KMS-11 (cell line): ENCODE data around the gene GPRC5A.

ENCODE experiments used
- H2AFZ ChIP-seq: fragments of 200-600 bp; sonication (generic); 2 replicates; pipeline ENCODE4 v1.6.1; 2016; ENCODE audit warnings: antibody characterized with exemption, mixed run types, low read depth
- H3K27ac ChIP-seq: fragments of 200-600 bp; sonication (generic); 2 replicates; pipeline ENCODE4 v1.6.1; 2016; ENCODE audit warnings: mild to moderate bottlenecking, mixed run types
- H3K27me3 ChIP-seq: fragments of 200-600 bp; sonication (generic); 2 replicates; pipeline ENCODE4 v1.6.1; 2017; ENCODE audit warnings: mild to moderate bottlenecking, low read depth, mixed run types, moderate library complexity; ENCODE audit not compliant: insufficient read depth
- H3K36me3 ChIP-seq: fragments of 200-600 bp; sonication (generic); 2 replicates; pipeline ENCODE4 v1.6.1; 2017; ENCODE audit warnings: mild to moderate bottlenecking, mixed run types; ENCODE audit not compliant: insufficient read depth
- H3K4me1 ChIP-seq: fragments of 200-600 bp; sonication (generic); 2 replicates; pipeline ENCODE4 v1.6.1; 2016; ENCODE audit warnings: mild to moderate bottlenecking, low read depth, mixed run types; ENCODE audit not compliant: poor library complexity, severe bottlenecking
- H3K4me2 ChIP-seq: fragments of 200-600 bp; sonication (generic); 2 replicates; pipeline ENCODE4 v1.7.0; 2016; ENCODE audit warnings: mild to moderate bottlenecking, mixed run types
- H3K4me3 ChIP-seq: fragments of 200-600 bp; sonication (generic); IDR thresholded peaks from 2 replicates; pipeline ENCODE4 v1.6.1; 2017; ENCODE audit warnings: low read depth, low read length, mixed read lengths; ENCODE audit not compliant: insufficient read depth
- H3K79me2 ChIP-seq: fragments of 200-600 bp; sonication (generic); 2 replicates; pipeline ENCODE4 v1.6.1; 2016; ENCODE audit warnings: low read depth, mixed run types; ENCODE audit not compliant: insufficient read depth
- H3K9ac ChIP-seq: fragments of 200-600 bp; sonication (generic); 2 replicates; pipeline ENCODE4 v1.6.1; 2016; ENCODE audit warnings: mild to moderate bottlenecking, mixed run types
- H4K20me1 ChIP-seq: fragments of 200-600 bp; sonication (generic); 2 replicates; pipeline ENCODE4 v1.6.1; 2016; ENCODE audit warnings: mild to moderate bottlenecking, mixed run types; ENCODE audit not compliant: insufficient read depth
- CTCF ChIP-seq: fragments of 200-600 bp; sonication (generic); conservative IDR thresholded peaks from 2 replicates; pipeline ENCODE4 v1.6.1; 2017; ENCODE audit warnings: low read depth, mild to moderate bottlenecking, antibody characterized with exemption, low read length, moderate library complexity, mixed read lengths

The GPRC5A gene

GRCh38 chr12:12877153-12877768, 14.1 kb upstream of the GPRC5A start:
- no peaks in the 10 kb centered on the region for H3K4me1 ChIP-seq

GRCh38 chr12:12877781-12878455, 13.4 kb upstream of the GPRC5A start:
- no peak overlapping the region for H3K27ac ChIP-seq
- no peaks in the 10 kb centered on the region for H3K4me1 ChIP-seq
- no peaks in the 10 kb centered on the region for H3K27me3 ChIP-seq
- H4K20me1 ChIP-seq = no peaks in the 10 kb centered on the region
- no peak for TF ChIP-seq CTCF
- no peak overlapping the region for H3K9ac ChIP-seq
- no peak overlapping the region for H2AFZ ChIP-seq
- H3K36me3 ChIP-seq = no peaks in the 10 kb centered on the region
- no peak overlapping the region for H3K4me3 ChIP-seq
- H3K4me2 ChIP-seq = no peak overlapping the region
- no peaks in the 10 kb centered on the region for H3K79me2 ChIP-seq

More at GRCh38 chr12:12877153-12877768, 14.1 kb upstream of the GPRC5A start:
- Histone ChIP-seq H4K20me1 (no peaks in the 10 kb centered on the region), H3K79me2 (no peaks in the 10 kb centered on the region), H3K4me2 (no peak overlapping the region), H3K9ac (no peak overlapping the region), H3K4me3 (no peak overlapping the region), H3K27ac (no peak overlapping the region), H3K36me3 (no peaks in the 10 kb centered on the region), H2AFZ (no peak overlapping the region), H3K27me3 (no peaks in the 10 kb centered on the region)
- TF ChIP-seq CTCF = no peak

GRCh38 chr12:12880537-12880936, 10.8 kb upstream of the GPRC5A start:
- no peak overlapping the region for H3K4me2 ChIP-seq
- no peaks in the 10 kb centered on the region for H3K27me3 ChIP-seq
- no peak overlapping the region for H3K27ac ChIP-seq
- H3K36me3 ChIP-seq = no peaks in the 10 kb centered on the region
- TF ChIP-seq CTCF = no peak
- no peaks in the 10 kb centered on the region for H3K4me1 ChIP-seq
- no peaks in the 10 kb centered on the region for H4K20me1 ChIP-seq
- no peaks in the 10 kb centered on the region for H3K79me2 ChIP-seq
- H3K4me3 ChIP-seq = no peak overlapping the region
- no peak overlapping the region for H3K9ac ChIP-seq
- H2AFZ ChIP-seq = no peak overlapping the region

GRCh38 chr12:12881151-12881909, 10.0 kb upstream of the GPRC5A start:
- H3K27ac ChIP-seq = no peak overlapping the region

More at GRCh38 chr12:12881151-12881909, 10.0 kb upstream of the GPRC5A start:
- Histone ChIP-seq H3K4me1 (no peaks in the 10 kb centered on the region), H4K20me1 (no peaks in the 10 kb centered on the region), H3K4me2 (no peak overlapping the region), H3K79me2 (no peaks in the 10 kb centered on the region), H3K36me3 (no peaks in the 10 kb centered on the region), H3K4me3 (no peak overlapping the region), H3K27me3 (no peaks in the 10 kb centered on the region), H3K9ac (no peak overlapping the region), H2AFZ (no peak overlapping the region)
- no peak for TF ChIP-seq CTCF
